ENCODE measurements around the gene GGTLC2.
"Not testable (repeated sequence)": the region's sequence is repeated elsewhere in the genome, so short reads cannot be mapped to it uniquely, and the experiment has no call there.

Gene GGTLC2

DNA sequence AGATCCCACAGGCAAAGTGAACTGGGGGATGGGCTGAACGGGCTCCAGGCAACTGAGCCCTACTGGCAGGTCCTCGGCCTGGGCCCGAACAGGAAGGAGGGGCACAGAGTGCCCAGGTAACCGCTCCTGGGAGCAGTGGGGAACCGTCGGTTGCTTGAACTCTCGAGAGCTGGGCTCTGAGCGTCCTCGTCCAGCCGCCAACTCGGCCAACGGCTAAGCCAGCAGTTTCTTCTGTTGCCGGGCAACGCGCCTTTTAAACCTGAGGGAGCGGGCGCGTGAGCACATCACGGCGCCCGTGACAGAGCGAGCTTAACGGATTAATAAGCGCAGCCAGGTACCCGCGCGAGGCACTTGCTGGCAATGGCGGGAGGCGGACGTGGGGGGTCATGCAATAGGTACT, at the start of gene GGTLC2:
GGTLC2 (plus strand) TSS at position 301 of the 400 bp plus-strand sequence. CDS start 1,732 bp downstream, outside the sequence.
- not testable (repeated sequence) for DNase-seq

DNA sequence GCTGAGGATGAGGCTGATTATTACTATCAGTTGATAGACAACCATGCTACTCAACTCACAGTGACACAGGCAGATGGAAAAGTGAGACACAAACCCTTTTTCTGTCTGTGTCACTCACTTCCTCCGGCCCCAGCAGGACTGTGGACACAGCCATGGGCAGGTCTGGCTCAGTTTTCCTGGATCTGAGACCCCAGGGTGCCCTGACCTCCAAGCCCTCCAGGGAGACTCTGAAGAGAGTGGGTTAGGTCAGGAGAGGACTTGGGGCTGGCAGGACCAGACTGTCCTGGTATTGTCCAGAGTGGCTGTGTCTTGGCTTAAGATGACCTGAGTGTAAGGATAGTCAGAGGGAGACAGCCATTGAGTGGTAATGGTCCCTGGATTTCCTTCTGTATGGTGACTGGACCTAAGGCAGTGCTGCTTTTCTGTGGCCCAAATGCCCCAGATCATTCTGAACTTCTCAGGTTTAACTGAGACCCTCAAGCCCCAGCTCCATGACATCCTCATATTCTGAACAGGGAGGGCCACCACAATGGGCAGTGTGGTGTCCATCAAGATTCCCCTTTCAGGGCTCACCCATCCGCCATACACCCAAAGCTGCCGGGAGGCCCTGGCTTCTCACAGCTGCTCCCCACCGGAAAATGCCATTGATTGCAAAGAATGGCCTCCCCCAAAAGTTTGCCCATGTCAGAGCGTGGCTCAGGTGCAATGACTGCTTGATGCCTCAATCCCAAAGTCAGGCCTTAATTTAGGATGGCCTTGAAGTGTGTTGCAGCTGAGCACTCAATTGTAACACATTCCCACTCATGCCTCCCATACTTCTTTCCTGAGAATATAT, 49.2 kb upstream of the GGTLC2 start:
- DNase-seq: no peak

DNA sequence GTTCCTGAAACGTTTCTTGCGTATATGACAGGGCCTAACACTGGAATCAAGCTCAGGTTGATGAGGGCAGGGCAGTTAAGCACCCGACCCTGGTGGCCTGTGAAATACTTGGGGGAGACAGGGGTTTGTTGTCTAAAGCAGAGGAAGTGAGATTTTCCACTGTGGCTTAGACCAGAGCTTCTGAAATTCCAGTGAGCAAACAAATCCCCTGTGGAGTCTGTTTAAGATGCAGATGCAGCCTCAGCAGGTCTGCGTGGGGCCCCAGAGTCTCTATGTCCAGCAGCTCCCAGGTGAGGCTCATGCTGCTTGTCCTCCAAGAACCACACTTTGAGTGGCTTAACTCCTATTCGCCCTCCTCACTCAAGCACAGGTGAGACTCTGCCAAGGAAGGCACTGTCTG, 46.3 kb upstream of the GGTLC2 start:
- DNase-seq: no peak

DNA sequence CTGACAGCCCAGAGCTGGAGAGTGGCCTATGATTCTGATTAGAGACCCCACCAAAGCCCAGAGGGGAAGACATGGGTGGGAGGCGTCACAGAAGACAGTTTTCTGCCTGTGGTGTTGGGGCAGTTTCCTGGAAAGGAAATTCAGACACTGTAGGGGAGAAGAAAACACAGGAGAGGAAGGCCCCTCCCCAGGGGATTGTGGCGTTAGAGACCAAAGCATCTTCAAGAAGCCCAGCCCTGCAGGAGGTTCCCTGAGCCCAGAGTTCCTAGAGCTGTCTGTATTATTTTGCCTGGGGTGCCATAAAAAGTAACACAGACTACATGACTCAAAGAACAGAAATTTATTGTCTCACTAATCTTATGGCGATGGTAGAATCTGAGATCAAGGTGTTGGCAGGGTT, 45.2 kb upstream of the GGTLC2 start:
- no peak for DNase-seq

DNA sequence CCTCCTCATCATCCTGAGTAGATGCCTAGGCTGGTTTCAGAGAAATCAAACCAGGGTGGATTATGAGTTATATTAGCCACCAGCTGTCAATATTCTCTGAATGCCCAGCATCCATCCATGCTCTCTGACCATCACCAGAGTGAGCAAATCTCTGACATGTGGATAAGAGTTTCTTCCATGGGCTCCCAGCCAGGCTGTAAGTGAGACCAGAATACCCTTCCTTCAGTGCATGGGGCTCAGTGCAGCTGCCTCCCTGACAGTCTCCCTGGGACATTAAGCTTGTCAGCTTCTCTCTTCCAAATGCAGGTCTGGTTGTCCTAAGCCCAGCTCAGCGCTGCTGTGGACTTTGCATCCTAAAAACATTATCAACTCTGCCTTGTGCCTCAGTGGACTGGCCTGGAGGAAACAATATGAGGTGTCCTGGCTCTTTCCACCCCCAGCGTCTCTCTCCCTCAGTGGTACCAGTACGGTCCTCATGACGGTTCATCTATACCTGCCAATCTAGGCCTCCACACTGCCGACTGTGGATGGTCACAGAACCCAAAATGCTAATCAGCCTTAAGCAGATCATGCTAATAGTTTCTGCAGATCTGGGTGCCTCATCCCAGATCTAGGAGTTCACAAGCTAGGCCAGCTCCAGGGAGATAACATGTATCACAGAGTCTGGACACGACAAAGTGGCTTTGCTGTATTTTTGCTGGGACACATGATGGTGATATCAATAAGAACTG, 43.7 kb upstream of the GGTLC2 start:
- DNase-seq: no peak

DNA sequence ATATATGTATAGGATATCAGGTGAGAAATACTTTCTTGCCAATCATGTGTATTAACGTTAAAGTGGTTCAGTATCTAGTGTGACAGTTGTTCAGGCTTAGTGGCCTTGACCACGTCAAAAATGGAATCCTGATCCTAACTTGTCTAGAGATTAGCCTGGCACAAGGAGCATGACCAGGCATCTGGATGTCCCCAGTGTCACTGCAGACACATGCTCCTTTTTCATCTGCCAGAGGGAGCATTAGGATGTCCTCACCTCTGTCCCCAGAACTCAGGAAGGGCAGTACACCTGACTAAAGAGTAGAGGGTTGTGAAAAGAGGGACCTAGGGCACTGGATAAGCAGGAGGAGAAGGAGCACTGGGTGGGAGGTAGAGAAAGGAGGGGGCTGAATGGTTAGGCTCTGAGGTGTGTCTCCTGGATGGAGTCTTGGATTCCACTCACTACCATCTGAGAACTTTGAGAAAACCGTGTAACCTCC, 40.9 kb upstream of the GGTLC2 start:
- DNase-seq: no peak

DNA sequence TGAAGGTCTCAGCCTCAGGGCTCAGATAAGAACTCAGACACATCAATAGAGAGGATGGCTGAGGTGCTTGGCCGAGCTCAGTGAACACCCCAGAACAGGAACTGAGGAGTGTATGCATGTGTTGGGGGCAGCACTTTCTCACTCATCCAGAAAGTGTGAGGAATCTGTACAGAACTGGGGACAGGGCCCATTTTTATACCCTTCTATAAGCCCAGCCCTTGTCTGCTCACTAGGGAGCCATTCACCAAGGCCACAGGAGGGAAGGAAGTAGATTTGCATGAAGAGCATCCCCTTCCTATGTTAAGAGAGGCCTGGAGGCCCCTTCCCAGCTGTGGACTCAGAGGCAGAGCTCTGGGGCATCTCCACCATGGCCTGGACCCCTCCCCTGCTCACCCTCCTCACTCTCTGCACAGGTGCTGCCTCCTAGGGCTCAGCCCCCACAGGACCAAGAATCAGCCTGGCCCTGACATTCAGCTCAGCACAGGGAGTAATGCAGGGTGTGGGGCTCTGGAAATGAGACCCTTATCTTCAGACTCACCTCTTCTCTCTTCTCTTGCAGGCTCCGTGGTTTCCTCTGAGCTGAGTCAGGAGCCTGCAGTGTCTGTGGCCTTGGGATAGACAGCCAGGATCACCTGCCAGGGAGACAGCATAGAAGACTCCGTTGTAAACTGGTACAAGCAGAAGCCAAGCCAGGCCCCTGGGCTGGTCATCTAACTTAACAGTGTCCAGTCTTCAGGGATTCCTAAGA, 39.9 kb upstream of the GGTLC2 start:
- DNase-seq: no peak

DNA sequence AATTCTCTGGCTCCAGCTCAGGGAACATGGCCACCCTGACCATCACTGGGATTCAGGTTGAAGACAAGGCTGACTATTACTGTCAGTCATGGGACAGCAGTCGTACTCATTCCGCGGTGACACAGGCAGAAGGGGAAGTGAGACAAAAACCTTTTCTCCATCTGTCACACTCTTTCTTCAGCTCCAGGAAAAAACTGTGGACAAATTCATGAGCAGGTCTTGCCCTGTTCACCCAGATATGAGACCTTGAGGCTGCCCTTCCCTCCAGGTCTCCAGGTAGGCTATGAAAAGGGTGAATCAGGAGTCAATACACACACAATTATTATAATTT, 39.4 kb upstream of the GGTLC2 start:
- DNase-seq: no peak

DNA sequence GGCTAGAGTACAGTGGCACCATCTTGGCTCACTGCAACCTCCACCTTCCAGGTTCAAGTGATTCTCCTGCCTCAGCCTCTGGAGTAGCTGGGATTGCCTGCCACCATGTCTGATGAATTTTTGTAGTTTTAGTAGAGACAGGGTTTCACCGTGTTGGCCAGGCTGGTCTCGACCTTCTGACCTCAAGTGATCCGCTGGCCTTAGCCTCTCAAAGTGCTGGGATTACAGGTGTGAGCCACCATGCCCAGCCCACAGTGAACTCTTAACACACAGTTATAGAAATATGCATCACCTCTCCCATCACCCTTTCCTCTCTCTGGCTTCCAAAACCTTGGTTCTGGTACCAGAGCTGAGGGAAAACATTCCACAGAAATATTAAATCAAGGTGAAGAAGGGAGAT, 36.4 kb upstream of the GGTLC2 start:
- DNase-seq: not testable (repeated sequence)

DNA sequence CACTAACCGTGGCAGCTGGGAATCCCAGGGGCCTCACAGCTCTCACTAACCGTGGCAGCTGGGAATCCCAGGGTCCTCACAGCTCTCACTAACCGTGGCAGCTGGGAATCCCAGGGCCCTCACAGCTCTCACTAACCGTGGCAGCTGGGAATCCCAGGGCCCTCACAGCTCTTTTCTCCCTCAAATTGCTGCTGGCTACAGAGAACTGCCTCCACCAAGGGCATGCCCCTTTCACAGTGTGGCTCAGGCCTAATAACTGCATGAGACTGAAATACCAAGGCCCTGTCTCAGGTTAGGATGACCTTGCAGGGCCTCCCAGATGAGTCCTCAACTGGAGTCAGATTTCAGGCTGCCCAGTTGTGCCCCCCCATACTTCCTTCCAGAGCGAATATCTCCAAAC, 35.1 kb upstream of the GGTLC2 start:
- no peak for DNase-seq

DNA sequence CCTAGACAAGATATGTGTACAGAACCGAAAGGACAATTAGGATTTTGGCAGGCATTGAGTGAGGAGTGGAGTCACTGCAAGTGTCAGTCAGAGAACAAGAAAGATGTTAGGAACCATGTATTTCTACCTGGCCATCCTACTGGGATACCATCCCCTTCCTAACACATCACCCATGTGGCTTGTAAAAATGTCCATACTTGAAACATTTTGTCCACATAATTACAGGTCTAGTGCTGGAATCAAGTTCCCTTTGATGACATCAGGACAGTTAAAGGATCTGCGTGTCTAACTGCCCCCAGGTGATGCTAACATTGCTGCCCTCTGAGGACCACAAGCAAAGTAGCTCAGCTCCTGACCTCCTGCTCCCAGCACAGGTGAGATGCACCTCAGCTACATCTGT, 31.9 kb upstream of the GGTLC2 start:
- no peak for DNase-seq

DNA sequence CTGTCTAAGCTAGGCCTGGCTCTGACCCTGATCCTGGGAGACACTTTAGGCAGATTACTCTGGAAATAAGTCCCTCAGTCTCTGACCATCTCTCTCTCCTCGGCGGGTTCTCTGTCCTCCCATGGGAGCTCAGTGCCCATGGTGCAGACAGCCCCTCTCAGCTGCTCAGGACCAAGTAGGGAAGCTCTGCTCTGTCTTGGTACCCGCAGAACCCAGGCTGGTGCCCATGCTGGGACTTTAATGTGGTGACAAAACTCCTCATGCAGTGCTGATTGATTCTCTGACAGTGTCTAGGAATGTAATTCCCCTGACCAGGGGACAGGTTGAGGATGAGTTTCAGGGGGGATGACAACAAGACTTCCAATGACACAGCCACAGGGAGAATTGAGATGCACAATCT, 30.3 kb upstream of the GGTLC2 start:
- no peak for DNase-seq

DNA sequence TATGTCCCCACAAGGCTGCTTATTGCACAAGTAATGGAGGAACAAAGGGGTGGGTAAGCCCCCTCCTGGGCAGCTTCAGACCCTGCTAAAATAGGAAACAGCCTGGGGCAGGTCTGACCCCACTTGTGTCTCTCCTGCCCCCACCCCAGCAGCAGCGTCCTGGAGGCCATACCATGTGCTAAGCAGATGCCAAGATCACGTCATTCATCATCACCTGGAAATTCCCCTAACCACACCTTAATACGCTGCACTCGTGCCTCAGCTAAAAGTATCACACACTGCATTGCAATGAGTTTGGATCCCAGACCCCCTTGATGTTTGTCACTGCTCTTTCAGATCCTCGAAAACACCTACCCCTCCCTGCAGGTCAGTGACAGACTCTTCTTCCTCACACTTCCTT, 27.8 kb upstream of the GGTLC2 start:
- DNase-seq: no peak

DNA sequence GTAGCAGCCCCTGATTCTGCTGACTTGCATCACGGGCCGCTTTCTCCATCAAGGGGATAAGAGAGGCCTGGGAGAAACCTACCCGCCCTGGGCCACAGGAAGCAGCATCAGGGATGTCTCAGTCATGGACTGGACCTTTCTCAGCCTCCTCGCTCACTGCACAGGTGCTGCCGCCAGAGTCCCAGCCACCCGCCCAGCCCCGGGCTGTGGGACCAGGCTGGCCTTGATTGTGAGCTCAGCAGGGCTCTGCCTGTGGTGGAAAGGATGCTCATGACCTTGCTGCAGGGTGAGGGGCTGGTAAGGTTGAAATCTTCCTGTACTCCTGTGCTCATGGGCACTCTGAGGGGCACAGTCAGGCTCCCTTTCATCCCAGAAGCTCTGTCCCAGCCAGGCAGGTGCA, 26.0 kb upstream of the GGTLC2 start:
- no peak for DNase-seq

DNA sequence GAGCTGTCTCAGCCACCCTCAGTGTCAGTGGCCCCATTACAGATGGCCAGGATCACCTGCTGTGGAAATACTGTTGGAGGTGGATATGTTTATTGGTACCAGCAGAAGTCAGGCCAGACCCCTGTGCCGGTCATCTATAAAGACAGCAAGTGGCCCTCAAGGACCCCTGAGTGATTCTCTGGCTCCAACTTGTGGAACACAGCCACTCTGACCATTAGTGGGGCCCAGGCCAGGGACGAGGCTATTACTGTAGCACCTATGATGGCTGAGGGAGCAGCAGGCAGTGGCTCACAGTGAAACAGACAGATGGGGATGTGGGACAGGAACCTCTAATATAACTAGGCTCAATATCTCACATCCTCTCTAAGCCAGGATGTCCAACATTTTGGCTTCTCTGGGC, 25.5 kb upstream of the GGTLC2 start:
- no peak for DNase-seq

DNA sequence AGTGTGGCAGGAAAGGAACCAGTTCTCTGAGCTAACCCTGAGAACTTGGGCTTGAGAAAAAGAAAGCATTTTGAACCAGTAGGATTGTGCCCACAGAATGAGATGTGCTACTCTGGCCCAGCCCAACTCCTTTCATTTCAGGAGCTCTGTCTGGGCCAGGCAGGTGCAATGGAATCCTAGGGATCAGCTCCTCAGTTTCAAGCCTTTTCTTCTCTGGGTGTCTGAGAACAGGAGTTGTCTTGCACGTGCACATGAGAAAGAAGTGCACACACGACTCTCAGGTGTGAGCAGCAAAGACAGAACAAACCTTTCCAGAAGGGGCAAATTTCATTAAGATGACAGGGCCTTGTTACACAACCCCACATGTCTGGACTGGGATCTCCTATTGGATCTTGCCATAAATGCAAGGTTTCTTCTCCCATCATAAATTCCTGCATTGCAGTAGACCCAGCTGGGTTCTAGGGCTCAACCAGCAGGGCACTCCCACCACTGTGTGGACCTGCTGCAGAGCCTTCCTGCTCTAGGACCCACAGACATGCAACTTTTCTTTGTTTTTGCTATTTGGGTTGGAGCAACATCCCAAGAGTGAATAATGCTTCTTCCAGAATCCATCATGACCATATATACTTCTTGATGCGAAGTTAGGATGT, 24.5 kb upstream of the GGTLC2 start:
- DNase-seq: no peak

DNA sequence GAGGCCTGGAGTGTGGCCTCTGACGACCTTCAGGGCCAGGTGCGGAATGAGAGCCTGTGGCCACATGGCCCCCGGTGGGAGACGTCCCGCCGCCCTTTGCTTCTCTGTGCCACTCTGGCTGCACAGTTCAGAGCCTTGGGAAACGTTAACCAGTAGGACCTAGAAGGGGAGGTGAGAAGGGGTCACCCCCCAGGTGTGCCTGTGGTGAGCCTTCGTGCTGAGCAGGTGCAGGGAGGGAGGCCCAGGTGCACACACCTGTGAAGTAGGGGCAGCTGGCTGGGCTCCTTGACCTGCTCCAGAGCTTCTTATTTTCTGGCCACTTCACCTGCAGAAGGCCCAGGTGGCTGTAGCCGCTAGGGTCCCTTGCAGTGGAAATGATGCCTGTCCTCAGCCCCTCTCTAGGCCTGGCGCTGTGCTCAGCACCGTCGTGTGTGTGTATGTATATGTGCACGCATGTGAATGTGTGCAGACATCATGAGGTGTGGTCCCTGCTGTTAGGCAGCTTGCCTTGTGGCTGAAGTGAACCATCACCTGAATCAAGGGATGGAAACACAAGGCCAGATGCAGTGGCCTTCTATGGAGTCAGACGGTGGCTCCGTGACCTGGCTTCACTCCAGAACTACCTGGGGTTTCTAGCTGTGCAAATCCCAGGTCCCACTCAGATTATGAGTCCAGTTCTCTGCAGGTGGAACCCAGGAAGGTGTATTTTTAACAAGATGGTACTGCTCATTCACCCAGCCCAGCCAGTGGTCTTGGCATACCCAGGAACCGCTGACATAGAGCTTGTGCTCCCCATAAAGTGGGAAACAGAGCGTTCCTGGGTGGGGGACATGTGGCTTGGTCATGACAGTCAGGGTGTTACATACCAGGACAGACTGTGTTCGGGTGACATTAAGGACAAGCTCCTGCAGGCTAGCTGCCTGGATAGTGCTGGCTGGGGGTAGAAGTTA, 15.6 kb upstream of the GGTLC2 start:
- not testable (repeated sequence) for DNase-seq

DNA sequence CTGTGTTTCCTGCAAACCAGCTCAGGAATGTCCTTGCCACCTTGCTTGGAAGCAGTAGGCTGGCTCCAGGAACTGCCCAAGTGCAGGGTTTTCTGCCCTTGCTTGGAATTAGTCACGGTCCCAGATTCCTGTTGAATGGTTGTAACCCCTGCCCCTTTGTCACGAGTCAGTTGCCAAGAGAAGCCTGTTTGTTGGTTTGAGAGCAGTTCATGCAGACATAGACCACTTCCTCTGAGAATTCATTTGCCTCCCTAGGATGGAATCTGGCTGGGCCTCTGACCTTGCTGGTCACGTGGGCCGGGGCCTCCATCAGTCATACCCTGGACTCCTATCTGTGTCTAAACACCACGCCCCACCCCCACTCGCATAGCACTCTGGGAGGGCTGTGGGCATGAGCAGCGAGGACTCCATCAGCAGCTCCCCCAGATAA, 13.2 kb upstream of the GGTLC2 start:
- DNase-seq: not testable (repeated sequence)

DNA sequence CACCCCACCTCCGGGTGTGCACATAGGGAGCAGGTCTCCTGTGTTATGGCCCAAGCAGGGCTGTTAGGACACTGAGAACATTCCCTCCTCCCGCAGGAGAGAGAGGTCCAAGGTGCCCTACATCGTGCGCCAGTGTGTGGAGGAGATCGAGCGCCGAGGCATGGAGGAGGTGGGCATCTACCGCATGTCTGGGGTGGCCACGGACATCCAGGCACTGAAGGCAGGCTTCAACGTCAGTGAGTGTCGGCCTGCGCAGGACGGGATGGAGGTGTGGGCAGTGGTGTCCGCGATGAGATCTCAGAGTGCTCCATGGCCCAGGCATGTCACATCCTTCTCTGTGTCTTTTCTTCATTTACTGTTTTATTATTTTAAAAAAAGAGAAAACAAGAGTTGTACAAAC, 12.2 kb upstream of the GGTLC2 start:
- DNase-seq: not testable (repeated sequence)

DNA sequence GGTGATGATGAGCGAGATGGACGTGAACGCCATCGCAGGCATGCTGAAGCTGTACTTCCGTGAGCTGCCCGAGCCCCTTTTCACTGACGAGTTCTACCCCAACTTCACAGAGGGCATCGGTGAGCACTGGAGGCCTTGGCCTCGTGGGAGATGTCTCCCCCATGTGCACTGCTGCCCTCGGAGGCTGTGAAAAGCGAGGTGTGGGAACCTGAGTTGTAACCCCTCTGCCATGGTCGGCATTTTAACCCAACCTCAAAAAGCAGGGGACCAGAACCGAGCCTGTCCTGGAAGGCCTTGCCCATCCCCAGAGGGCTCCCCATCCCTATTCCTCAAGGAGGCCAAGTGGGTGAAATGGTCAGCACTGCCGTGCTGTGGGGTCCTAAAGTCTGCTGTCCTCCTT, 10.9 kb upstream of the GGTLC2 start:
- not testable (repeated sequence) for DNase-seq

DNA sequence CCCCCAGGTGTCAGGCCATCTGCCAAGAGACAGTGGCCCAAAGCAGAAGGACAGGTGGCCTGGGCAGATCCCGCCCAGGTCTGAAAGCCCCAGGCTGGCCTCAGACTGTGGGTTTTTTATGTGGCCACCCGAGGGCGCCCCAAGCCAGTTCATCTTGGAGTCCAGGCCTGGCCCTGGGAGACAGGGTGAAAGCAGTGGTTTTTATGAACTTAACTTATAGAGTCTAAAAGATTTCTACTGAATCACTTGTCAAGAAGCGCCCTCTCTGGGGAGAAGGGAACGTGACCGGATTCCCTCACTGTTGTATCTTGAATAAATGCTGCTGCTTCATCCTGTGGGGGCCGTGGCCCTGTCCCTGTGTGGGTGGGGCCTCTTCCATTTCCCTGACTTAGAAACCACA, 8.2 kb upstream of the GGTLC2 start:
- not testable (repeated sequence) for DNase-seq

DNA sequence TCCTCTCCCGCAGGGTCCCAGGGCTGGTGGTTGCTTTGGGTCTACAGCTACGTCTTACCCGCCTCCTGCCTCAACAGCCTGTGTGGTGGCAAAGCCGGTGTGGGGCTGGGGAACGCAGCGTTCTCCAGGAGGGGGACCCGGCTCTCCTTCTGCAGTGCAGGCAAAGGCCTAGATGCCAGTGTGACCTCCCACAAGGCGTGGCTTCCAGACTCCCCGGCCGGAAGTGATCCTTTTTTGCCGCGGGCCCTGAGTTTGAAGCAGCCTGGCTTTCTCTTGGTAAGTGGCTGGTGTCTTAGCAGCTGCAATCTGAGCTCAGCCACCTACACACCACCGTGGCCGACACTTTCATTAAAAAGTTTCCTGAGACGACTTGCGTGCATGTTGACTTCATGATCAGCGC, 6.1 kb upstream of the GGTLC2 start:
- not testable (repeated sequence) for DNase-seq
